Smooth muscle cell (in vitro differentiated cells): ENCODE results near the gene RUSF1. TPM values are rescaled to one million over a fixed set of nuclear protein-coding genes. Genes with fewer than 3 reads are reported as not detected.

Experiments used
- DNase-seq: peaks from one replicate; lab custom pipeline; 2025; ENCODE audit not compliant: unreplicated experiment; lab: John Stamatoyannopoulos, UW
- H2AFZ ChIP-seq: fragments of 200-600 bp; sonication (generic); 2 replicates; pipeline ENCODE4 v1.6.0; 2016; ENCODE audit warnings: antibody characterized with exemption, low read depth, mild to moderate bottlenecking
- H3F3A ChIP-seq: fragments of 200-600 bp; sonication (generic); 2 replicates; pipeline ENCODE4 v1.6.0; 2017; ENCODE audit warnings: antibody characterized with exemption, low read depth
- H3K27ac ChIP-seq: fragments of 200-600 bp; sonication (generic); 2 replicates; pipeline ENCODE4 v1.5.1; 2016; ENCODE audit warnings: low read depth, mild to moderate bottlenecking
- H3K27me3 ChIP-seq: fragments of 200-600 bp; sonication (generic); 2 replicates; pipeline ENCODE4 v1.6.1; 2016; ENCODE audit warnings: low read depth, mild to moderate bottlenecking
- H3K36me3 ChIP-seq: fragments of 200-600 bp; sonication (generic); 2 replicates; pipeline ENCODE4 v1.5.1; 2016; ENCODE audit warnings: low read depth
- H3K4me1 ChIP-seq: fragments of 200-600 bp; sonication (generic); 2 replicates; pipeline ENCODE4 v1.5.1; 2016; ENCODE audit warnings: low read depth
- H3K4me2 ChIP-seq: fragments of 200-600 bp; sonication (generic); 2 replicates; pipeline ENCODE4 v1.6.0; 2016; ENCODE audit warnings: mild to moderate bottlenecking
- H3K4me3 ChIP-seq: fragments of 200-600 bp; sonication (generic); 2 replicates; pipeline ENCODE4 v1.5.1; 2016; ENCODE audit warnings: mild to moderate bottlenecking
- H3K79me2 ChIP-seq: fragments of 200-600 bp; sonication (generic); 2 replicates; pipeline ENCODE4 v1.6.0; 2016; ENCODE audit warnings: low read depth, mild to moderate bottlenecking
- H3K9ac ChIP-seq: fragments of 200-600 bp; sonication (generic); 2 replicates; pipeline ENCODE4 v1.6.0; 2016; ENCODE audit warnings: low read depth
- H3K9me3 ChIP-seq: fragments of 200-600 bp; sonication (generic); replicated peaks from 2 replicates; pipeline ENCODE4 v1.5.1; 2016; ENCODE audit warnings: low read depth
- H4K20me1 ChIP-seq: fragments of 200-600 bp; sonication (generic); 2 replicates; pipeline ENCODE4 v1.6.0; 2016; ENCODE audit warnings: low read depth
- WGBS: methylation state at CpG from one replicate; pipeline ENCODE4 v1.1.7; 2016; ENCODE audit warnings: low lambda C conversion rate; 5-methylcytosine and 5-hydroxymethylcytosine counted together
- polyA plus RNA-seq: library from polyadenylated mRNA; unstranded; fragments of >200 nt; fragmentation: Nextera tagmentation; extraction: Ambion mirVana; gene quantifications from 2 replicates; pipeline ENCODE4 v1.2.1, GENCODE V29; 2016
- total RNA-seq: library from RNA; depleted of rRNA; stranded (reverse); fragments of >200 nt; gene quantifications from 2 replicates; pipeline ENCODE4 v1.2.3, GENCODE V29; 2014
- TF ChIP-seq, protein P1 (sequence below): fragments of 200-600 bp; sonication (generic); IDR thresholded peaks from 2 replicates; pipeline ENCODE4 v1.5.1; 2017; ENCODE audit warnings: borderline replicate concordance, mild to moderate bottlenecking, antibody characterized with exemption; ENCODE audit not compliant: insufficient read depth, poor library complexity, severe bottlenecking

RUSF1 gene
- total and polyA plus RNA-seq, 2 experiments from 2014 or later, result 55.9 to 72.1 TPM

DNA sequence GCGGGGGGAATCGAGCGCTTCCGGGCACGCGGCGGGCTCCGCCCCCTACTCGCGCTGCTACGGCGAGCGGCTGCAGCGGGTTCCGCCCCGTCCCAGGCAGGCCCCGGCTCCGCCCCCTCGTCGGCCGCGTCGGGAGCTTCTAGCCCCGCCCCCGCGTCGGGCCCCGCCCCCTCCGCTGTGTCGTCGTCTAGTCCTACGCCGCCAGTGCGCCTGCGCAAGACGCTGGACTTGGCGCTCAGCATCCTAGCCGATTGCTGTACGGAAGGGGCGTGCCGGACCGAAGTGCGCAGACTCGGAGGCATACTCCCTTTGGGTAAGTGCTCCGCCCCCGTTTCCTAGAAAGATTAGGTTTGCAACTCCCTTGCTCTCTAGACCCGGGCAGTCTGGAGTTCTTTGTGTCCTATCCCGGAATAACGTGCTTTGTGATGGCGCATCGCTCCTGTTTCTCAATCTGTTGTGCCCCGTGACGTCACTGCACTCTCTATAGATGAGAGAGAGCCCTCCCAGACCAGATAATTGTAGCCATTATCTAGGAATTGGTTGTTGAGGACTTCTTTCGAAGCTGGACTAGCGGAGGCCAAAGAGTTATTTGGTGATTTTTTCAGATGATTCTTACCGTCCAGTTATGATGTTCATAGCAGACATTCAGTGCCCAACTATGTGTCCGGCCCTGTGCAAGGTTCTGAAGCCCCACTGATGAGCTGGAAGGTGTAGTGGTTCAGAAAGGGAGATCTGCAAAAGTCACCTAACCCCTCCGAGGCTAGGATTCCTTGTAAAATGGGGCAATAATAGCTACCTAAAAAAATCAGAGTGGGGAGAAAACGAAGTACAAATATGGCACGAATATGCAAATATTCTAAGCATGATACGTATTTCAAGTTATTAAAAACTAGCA is 48.3 kb downstream of the RUSF1 start:
- peak overlapping the region; percentile 63 for H3K4me3 ChIP-seq
- H3K9me3 ChIP-seq, result no peaks in the 10 kb centered on the region
- TF ChIP-seq, protein P1, sequence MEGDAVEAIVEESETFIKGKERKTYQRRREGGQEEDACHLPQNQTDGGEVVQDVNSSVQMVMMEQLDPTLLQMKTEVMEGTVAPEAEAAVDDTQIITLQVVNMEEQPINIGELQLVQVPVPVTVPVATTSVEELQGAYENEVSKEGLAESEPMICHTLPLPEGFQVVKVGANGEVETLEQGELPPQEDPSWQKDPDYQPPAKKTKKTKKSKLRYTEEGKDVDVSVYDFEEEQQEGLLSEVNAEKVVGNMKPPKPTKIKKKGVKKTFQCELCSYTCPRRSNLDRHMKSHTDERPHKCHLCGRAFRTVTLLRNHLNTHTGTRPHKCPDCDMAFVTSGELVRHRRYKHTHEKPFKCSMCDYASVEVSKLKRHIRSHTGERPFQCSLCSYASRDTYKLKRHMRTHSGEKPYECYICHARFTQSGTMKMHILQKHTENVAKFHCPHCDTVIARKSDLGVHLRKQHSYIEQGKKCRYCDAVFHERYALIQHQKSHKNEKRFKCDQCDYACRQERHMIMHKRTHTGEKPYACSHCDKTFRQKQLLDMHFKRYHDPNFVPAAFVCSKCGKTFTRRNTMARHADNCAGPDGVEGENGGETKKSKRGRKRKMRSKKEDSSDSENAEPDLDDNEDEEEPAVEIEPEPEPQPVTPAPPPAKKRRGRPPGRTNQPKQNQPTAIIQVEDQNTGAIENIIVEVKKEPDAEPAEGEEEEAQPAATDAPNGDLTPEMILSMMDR, result no peak
- H3K27me3 ChIP-seq, result no peaks in the 10 kb centered on the region
- no peaks in the 10 kb centered on the region for H3K36me3 ChIP-seq
- peaks cover 29% of the 10 kb centered on the region for H4K20me1 ChIP-seq
- no peaks in the 10 kb centered on the region for H3K4me1 ChIP-seq
- peak overlapping the region; percentile 77 for H2AFZ ChIP-seq
- DNase-seq, result peak; percentile 99
- peak overlapping the region; percentile 99 for H3K9ac ChIP-seq
- 5% methylated on average over 40 of the region's 61 CpGs for WGBS
- H3F3A ChIP-seq, result peaks cover 7% of the 10 kb centered on the region
- peaks cover 26% of the 10 kb centered on the region for H3K79me2 ChIP-seq
- H3K4me2 ChIP-seq, result peak overlapping the region; percentile 93
- peak overlapping the region; percentile 99 for H3K27ac ChIP-seq

DNA sequence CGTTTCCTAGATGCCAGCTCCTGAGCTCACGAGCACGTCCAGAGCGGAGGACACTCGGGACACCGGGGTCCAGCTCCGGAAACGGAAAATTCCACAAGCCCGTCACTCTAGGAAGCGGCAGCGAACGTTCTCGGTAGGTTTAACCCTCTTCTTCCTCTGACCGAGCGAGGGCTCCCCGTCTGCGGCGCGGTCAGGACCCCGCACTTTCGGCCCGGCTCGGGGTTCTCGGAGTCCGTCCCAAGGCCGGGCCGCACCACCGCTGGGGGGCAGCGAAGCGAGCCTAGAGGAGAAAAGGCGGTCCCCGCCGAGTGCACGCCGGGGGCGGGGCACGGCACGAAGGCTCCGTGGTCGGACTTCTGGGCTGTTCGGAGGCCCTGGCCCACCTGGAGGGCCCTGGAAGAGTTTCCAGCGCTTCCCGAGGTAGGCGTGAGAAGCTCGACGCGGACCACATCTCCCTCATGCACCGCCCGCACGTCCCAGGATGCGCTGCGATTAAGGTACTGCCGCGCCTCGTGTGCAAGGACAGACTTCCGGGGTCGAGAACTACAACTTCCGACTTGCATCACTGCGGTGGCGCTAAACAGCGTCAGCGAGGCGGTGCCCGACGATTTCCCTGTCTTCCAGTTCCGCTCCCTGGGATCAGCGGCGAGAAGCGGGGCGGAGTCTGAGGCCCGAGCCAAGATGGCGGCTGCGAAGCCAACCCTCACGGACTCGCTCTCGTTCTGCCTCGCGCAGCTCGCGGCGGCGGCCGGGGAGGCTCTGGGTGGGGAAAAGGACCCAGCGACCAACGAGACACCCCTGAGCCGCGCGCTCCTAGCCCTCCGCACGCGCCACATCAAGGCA is 49.1 kb downstream of the RUSF1 start, which contains the start of gene ARMC5:
ARMC5 (plus strand) TSS at position 658 of the 843 bp plus-strand sequence; CDS start at position 682, 24 bp downstream.
- peaks cover 26% of the 10 kb centered on the region for H3K79me2 ChIP-seq
- TF ChIP-seq, protein P1, result peak; percentile 43

DNA sequence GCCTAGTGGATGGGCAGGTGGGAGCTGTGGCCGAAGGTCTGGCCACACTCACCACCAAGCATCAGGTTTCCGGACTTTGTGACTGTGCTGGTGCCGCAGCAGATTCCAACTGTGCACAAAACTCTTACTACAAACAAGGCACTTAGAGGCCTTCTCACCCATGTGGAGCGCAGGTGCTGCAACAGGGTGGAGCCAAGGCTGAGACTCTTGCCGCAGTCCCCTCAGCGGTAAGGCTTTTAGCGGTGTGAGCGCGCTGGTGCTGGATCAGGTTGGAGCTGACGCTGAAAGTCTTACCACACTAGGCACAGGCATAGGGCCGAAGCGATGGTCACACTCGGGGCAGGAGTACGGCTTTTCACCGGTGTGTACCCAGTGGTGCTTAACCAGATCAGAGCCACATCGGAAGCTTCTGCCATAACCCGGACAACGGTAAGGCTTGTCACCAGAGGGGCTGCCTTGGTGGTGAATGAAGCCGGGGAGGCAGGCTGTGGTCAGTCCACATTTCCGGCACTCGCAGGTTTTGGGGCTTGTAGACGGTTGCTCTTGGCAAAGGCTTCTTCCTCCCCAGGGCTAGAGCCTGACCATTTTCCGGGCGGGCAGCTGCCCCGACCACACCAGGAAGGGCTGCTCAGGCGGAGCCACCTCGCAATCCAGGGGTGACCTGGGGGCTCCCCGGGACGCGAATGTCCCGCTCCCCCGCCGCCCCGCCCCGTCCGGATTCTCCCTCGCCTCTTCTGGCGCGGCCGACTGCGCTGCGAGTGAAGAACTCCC is 49.9 kb downstream of the RUSF1 start:
- 2% methylated on average over 33 of the region's 42 CpGs for WGBS
- Histone ChIP-seq H2AFZ (peak overlapping the region; percentile 22), H3K4me1 (peaks cover 11% of the 10 kb centered on the region), H3K27me3 (no peaks in the 10 kb centered on the region), H3K36me3 (no peaks in the 10 kb centered on the region), H3K9me3 (no peaks in the 10 kb centered on the region), H3K9ac (peak overlapping the region; percentile 99), H3K4me3 (peak overlapping the region; percentile 63), H3K79me2 (peaks cover 26% of the 10 kb centered on the region), H3F3A (peaks cover 13% of the 10 kb centered on the region), H4K20me1 (peaks cover 32% of the 10 kb centered on the region), H3K4me2 (peak overlapping the region; percentile 87), H3K27ac (peak overlapping the region; percentile 99)
- DNase-seq, result no peak
- TF ChIP-seq, protein P1, result peak; percentile 6

More for the DNA sequence above, 49.1 kb downstream of the RUSF1 start, which contains the start of gene ARMC5:
- H3K4me3 ChIP-seq, result peak within 1 kb of the TSS; percentile 63
- under 1% methylated on average over 88 of the region's 91 CpGs for WGBS
- peak within 1 kb of the TSS; percentile 77 for H2AFZ ChIP-seq
- peak within 1 kb of the TSS; percentile 99 for H3K27ac ChIP-seq
- H3K27me3 ChIP-seq, result no peaks in the 10 kb centered on the region
- H3K9me3 ChIP-seq, result no peaks in the 10 kb centered on the region
- peak within 1 kb of the TSS; percentile 99 for H3K9ac ChIP-seq
- H3K36me3 ChIP-seq, result no peaks in the 10 kb centered on the region
- peaks cover 10% of the 10 kb centered on the region for H3F3A ChIP-seq
- H3K4me1 ChIP-seq, result peaks cover 6% of the 10 kb centered on the region
- H4K20me1 ChIP-seq, result peaks cover 29% of the 10 kb centered on the region
- peak within 1 kb of the TSS; percentile 93 for H3K4me2 ChIP-seq
- peak; percentile 98 for DNase-seq
